Myocyte (in vitro differentiated cells): ENCODE measurements around the gene ARHGEF6. TPM values are rescaled to one million over a fixed set of nuclear protein-coding genes. Genes with fewer than 3 reads are reported as not detected.
"Not testable (repeated sequence)": the region's sequence is repeated elsewhere in the genome, so short reads cannot be mapped to it uniquely, and the experiment has no call there.

Experiments
- DNase-seq: peaks from one replicate; pipeline ENCODE4 v3.0.0-alpha.2; 2012; ENCODE audit warnings: low read depth
- total RNA-seq: library from RNA; depleted of rRNA; stranded (reverse); fragments of >200 nt; gene quantifications from 2 replicates; pipeline ENCODE4 v1.2.3, GENCODE V29; 2014

Gene ARHGEF6
- total RNA-seq, 1 donor from 2014 or later = 65.5 TPM

DNA sequence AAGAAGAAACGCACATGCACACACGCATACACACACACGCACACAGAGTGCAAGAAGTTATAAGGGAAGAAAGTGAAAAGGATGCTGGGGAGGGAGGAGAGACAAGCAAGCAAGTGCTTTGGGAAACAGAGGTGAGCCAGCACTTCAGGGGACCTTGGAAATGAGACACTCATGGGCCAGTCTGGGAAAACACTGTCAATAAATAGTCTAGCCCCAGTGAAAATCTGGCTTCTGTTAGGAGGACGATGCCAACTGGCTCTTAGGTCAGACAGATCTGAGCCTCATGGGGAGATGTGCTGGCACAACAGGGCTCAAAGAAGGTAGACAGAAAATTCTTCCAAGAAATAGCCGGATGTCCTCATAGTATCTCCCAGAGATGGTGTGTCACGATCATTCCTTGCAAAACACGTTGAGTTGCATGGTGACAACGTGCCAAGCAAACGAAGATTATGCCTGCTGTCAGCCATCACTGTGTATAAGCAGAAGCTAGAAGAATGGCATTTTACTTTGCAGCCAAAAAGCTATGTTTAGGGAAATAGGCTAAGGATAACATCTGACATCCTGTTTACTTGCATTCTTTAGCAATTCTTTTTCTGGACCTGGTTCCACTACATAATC is 557 bp upstream of the ARHGEF6 start:
- DNase-seq = peak; percentile 26

GRCh38 chrX:136780241-136780640 is 491 bp downstream of the ARHGEF6 start:
- DNase-seq = peak; percentile 32

DNA sequence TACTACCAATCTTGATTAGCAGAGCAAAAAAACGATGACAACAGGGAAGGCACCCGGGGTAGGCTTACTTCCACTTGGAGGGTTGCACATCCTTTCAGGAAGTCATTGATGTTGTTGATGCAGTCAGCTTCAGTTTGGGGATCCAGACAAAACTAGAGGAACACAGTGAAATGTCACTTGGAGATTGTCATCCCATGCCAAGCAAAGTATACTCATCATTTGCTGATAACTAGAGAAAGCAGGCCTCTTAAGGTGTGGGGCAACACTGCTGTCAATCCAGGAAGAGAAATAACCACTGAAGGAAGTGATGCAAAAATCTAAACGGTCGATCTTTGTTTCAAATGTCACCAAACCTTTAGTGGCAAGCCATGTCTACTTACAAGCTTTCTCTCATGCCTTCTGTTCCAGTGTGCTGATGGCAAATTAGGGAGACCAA is 1.4 kb downstream of the ARHGEF6 start:
- DNase-seq = no peak

GRCh38 chrX:136778916-136779315 is 1.8 kb downstream of the ARHGEF6 start:
- no peak for DNase-seq

GRCh38 chrX:136778020-136778419 is 2.7 kb downstream of the ARHGEF6 start:
- DNase-seq = no peak

- no peak for DNase-seq
Measured at GRCh38 chrX:136773648-136774047, 7.1 kb downstream of the ARHGEF6 start.

GRCh38 chrX:136771869-136772268 is 8.9 kb downstream of the ARHGEF6 start:
- not testable (repeated sequence) for DNase-seq

DNA sequence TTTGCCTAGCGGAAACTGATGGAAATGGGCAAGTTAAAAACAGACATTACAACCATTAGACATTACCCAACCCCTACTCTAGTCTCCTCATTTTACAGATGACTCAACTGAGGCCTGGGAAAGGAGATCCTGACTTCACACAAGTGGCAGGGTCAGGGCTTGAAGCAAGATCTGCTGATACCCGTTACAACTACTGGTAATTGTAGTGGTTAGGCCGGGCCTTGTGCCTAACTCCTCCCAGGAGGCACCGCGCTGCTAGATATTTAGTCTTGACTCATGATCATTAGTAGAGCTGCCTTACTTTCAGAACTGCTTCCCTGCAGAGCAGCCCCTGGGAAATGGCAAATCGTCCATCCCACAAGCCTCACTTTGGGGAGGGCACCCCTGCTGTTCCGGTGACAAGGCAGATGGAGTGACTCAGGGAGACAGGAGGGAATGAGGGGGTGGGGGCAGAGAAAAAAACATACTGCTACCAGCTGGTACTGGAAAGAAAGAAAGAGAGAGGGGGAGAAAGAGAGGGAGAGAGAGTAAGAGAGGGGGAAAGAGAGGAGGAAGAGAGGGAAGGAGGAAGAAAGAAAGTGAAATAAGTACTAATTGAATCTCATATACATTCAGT is 12.2 kb downstream of the ARHGEF6 start:
- peak; percentile 90 for DNase-seq

DNA sequence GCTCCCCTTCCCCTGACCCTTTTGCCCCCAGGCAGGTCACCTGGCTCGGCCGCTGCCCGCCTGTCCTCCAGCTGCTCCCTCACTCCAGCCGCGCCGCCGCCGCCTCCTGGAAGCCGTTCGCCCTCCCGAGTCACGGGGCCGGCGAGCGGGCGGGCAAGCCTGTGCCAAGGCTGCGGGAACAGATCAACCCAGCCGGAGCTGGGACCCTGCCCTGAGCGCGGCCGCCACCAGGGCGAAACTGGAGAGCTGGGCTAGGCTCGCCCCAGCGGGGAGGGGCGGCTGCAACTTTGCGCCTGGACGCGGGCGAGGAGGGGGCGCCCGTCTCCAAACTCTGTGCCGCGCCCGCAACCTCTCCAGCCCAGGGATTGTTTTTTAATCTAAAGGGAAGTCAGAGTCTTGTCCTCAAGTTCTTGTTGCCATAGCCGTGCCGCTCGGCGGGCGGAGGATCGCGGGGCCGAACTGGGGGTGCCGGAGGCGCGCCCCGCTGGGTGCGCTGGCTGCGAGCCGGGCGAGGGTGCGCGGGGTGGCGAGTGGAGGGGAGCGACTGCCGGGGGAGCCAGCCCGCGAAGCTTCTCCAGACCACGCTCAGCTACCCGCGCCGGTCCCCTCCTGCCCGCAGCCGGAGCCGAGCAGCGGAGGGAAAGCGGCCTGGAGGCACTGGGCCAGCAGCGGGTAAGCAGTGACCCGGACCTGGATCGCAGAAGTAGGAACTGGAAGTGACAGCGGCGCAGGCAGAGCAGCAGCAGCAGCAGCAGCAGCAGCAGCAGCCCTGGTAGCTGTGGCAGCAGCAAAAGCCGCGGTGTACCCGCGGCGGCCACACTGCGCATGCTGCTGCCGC is 13.4 kb downstream of the ARHGEF6 start:
- peak; percentile 72 for DNase-seq

DNA sequence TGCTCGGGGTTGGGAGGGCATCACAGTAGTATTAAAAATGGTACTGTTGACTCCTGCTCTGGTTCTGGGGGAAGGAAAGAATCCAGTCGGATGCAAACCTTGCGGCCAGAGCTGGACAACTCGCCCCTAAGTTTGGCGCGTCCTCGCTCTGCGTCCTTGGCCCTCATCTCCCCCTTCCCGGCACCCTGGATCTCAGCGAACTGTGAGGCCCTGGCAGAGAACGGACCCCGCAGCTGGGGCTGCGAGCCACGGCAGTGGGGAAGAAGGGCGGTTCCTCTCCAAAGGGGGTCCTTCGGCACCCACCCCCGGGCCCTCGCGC is 14.0 kb downstream of the ARHGEF6 start:
- no peak for DNase-seq

GRCh38 chrX:136765821-136766356 is 14.8 kb downstream of the ARHGEF6 start:
- peak; percentile 28 for DNase-seq

DNA sequence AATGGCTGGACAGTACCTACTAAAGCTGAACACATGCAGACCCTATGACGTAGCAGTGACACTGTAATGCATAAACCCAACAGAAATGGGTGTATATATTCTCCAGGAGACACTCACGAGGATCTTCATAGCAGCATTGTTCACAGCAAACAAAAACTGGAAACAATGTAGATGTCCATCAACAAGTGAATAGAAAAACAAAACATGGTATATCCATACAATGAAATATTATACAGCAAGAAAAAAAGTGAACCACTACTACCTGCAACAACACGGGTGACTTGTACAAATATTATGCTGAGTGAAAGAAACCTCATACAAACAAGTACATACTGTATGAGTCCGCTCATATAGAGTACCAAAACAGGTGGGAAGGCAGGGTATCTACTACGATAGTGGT is 16.5 kb downstream of the ARHGEF6 start:
- DNase-seq = no peak

DNA sequence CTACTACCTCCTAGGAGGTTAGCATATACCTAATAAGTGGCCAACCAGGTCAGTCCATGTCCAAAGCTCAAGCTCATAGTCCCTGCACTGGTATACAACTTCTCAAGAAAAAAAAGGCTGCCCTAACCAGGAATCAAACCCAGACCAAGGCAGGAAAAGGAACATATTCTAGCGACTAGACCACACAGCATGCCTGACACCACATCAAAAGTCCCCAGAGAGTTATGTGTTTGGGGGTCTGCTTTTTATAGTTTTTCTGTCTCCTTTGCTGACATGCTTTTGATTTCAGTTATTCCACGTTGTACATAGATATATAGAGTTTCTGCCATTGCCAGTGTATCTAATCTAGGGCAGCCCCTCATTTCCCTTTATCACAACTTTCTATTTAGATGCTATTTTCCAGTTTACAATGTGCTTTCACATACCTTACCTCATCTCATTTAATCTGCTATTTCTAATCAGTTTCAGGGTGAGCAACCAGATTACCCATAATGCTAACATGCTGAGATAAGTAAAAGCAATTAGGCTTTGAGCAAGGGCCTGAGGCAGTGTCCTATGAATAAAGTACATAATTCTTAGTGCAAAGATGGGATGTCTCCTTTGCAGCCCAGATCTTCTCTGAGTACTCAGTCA is 17.8 kb downstream of the ARHGEF6 start:
- DNase-seq = no peak

GRCh38 chrX:136761421-136761820 is 19.3 kb downstream of the ARHGEF6 start:
- DNase-seq = no peak

DNA sequence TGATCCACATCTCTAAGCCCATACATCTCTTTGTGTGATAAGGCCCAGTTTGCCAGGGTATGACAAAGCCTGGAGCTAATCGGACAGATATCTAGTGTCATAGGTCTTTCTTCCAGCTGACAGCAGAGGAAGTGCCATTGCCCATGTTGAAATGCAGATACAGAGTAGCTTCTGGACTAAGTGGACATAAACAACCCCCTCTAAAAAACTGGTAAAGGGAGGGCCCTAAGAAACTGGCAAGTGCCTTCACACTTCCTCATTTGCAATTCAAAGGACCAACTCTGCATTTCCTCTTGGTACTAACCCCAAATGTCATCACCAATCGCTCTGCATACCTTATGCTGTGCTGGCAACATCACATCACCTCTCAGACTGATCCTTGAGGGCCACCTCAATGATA is 20.8 kb downstream of the ARHGEF6 start:
- DNase-seq = no peak

DNA sequence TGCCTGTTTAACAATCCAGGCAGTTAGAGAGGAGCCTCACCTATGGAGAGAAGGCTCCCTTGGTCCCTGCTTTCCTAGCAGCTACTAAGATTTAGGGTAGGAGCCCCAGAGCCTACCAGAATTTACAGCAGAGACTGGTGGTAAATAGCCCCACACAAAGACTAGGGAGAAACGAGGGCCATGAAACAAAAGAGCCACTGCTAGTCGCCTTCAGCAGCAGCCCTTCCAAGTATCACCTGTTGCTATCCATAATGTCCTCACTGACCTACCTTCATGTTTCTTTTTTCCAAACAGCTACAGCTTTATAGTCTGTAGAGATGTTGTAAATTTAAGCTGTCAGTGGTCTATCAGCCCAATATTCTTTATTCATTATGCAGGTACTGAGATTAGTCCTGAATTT is 25.3 kb downstream of the ARHGEF6 start:
- DNase-seq = peak; percentile 37

- DNase-seq = peak; percentile 90
Measured at GRCh38 chrX:136754651-136755050, 26.1 kb downstream of the ARHGEF6 start.

GRCh38 chrX:136752796-136753195 is 27.9 kb downstream of the ARHGEF6 start:
- DNase-seq = peak; percentile 59

DNA sequence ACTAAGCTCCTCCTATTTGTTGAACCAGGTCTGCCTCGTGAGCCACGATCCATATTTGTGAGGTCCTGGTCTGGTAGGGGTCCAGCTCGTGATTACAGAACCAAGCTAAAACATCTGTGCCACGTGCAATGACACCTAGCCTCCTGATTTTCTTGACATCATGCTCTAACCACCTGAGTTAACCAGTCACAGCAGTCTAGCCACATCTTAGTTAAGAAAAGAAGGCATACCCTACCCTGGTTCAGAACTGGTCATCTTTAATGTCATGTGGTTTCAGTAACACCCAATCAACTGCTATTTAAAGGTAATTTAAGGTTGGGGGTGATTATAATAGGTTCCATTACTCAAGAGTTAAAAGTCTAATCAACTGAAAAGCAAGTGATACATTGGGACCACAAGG is 28.4 kb downstream of the ARHGEF6 start:
- no peak for DNase-seq

DNA sequence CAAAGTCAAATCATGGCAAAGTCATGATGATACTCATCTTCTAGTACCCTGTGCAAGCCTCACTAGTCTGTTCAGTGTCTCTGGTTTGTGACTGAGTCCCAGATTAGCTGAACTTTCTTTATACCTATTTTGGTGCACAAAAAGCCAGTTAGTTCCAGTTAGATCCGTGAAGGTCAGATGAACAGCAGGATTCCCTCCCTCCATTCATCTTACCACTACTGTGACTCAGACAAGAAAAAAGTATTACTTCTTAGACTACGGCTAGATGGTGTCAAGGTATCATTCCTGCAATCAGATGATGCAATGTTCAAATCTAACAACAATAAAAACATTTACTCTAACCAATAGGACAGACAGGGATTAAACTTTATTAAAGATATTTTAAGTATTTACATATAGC is 30.4 kb downstream of the ARHGEF6 start:
- no peak for DNase-seq
